SK-N-SH treated with all-trans-retinoic acid at 6 μM for 48 hours (cell line): Measurements from ENCODE around the gene KIF6.

ENCODE experiments used
- ATAC-seq: fragments of 200-7000 bp; cut with Tn5 transposase; 3 replicates; pipeline ENCODE4 v1.9.1; 2020; ENCODE audit warnings: mild to moderate bottlenecking, moderate library complexity
- ARNTL ChIP-seq: fragments of 450-650 bp; formaldehyde crosslinking; IDR thresholded peaks from 2 replicates; pipeline ENCODE4 v1.5.0; 2020; ENCODE audit warnings: low read depth, mild to moderate bottlenecking, moderate library complexity, borderline replicate concordance
- BACH2 ChIP-seq: fragments of 250-450 bp; sonication (Bioruptor Pico); IDR thresholded peaks from 2 replicates; pipeline ENCODE4 v1.9.0; 2021; ENCODE audit warnings: mild to moderate bottlenecking, borderline replicate concordance
- ESRRG ChIP-seq: fragments of 250-450 bp; sonication (Bioruptor Pico); IDR thresholded peaks from 2 replicates; pipeline ENCODE4 v1.6.1; 2021; ENCODE audit warnings: mild to moderate bottlenecking
- GLIS3 ChIP-seq: fragments of 250-450 bp; sonication (Bioruptor Pico); IDR thresholded peaks from 2 replicates; pipeline ENCODE4 v1.5.0; 2020; ENCODE audit warnings: mild to moderate bottlenecking, moderate library complexity
- ISL1 ChIP-seq: fragments of 250-450 bp; sonication (Bioruptor Pico); IDR thresholded peaks from 2 replicates; pipeline ENCODE4 v2.1.2; 2022; ENCODE audit warnings: mild to moderate bottlenecking, moderate library complexity
- OSR1 ChIP-seq: fragments of 250-450 bp; sonication (Bioruptor Pico); IDR thresholded peaks from 2 replicates; pipeline ENCODE4 v1.8.0; 2022; ENCODE audit warnings: moderate library complexity, mild to moderate bottlenecking, inconsistent platforms
- PPARA ChIP-seq: fragments of 250-450 bp; sonication (Bioruptor Pico); IDR thresholded peaks from 2 replicates; pipeline ENCODE4 v1.5.0; 2020; ENCODE audit warnings: mild to moderate bottlenecking, borderline replicate concordance
- RARB ChIP-seq: fragments of 250-450 bp; sonication (Bioruptor Pico); IDR thresholded peaks from 2 replicates; pipeline ENCODE4 v1.8.0; 2021; ENCODE audit warnings: mild to moderate bottlenecking, moderate library complexity
- SNAI2 ChIP-seq: fragments of 250-450 bp; sonication (Bioruptor Pico); IDR thresholded peaks from 2 replicates; pipeline ENCODE4 v1.5.0; 2020; ENCODE audit warnings: mild to moderate bottlenecking, moderate library complexity
- TOX ChIP-seq: fragments of 250-450 bp; sonication (Bioruptor Pico); IDR thresholded peaks from 2 replicates; pipeline ENCODE4 v1.8.0; 2021; ENCODE audit warnings: mild to moderate bottlenecking, moderate library complexity, borderline replicate concordance
- ZC3H10 ChIP-seq: fragments of 250-450 bp; sonication (Bioruptor Pico); IDR thresholded peaks from 2 replicates; pipeline ENCODE4 v1.5.1; 2021; ENCODE audit warnings: mild to moderate bottlenecking, moderate library complexity
- ZFP3 ChIP-seq: fragments of 250-450 bp; sonication (Bioruptor Pico); IDR thresholded peaks from 2 replicates; pipeline ENCODE4 v1.5.0; 2020; ENCODE audit warnings: mild to moderate bottlenecking, moderate library complexity
- ZFP30 ChIP-seq: fragments of 450-650 bp; formaldehyde crosslinking; IDR thresholded peaks from 2 replicates; pipeline ENCODE4 v1.5.0; 2022; ENCODE audit warnings: mild to moderate bottlenecking, moderate library complexity
- ZNF565 ChIP-seq: fragments of 450-650 bp; formaldehyde crosslinking; conservative IDR thresholded peaks from 2 replicates; pipeline ENCODE4 v1.5.0; 2020; ENCODE audit warnings: low read depth, mild to moderate bottlenecking, moderate library complexity
- ZNF70 ChIP-seq: fragments of 450-650 bp; formaldehyde crosslinking; IDR thresholded peaks from 2 replicates; pipeline ENCODE4 v1.5.0; 2020; ENCODE audit warnings: mild to moderate bottlenecking, moderate library complexity
- ZNF8 ChIP-seq: fragments of 450-650 bp; formaldehyde crosslinking; IDR thresholded peaks from 2 replicates; pipeline ENCODE4 v1.5.0; 2020; ENCODE audit warnings: mild to moderate bottlenecking, moderate library complexity
- TF ChIP-seq, protein P1 (sequence below): fragments of 250-450 bp; sonication (Bioruptor Pico); IDR thresholded peaks from 2 replicates; pipeline ENCODE4 v1.8.0; 2020; ENCODE audit warnings: mild to moderate bottlenecking, moderate library complexity, borderline replicate concordance
- TF ChIP-seq, protein P2 (sequence below): fragments of 250-450 bp; sonication (Bioruptor Pico); IDR thresholded peaks from 2 replicates; pipeline ENCODE4 v1.8.0; 2021; ENCODE audit warnings: low read depth, mild to moderate bottlenecking, moderate library complexity, borderline replicate concordance
- TF ChIP-seq, protein P3 (sequence below): fragments of 250-450 bp; sonication (Bioruptor Pico); IDR thresholded peaks from 2 replicates; pipeline ENCODE4 v1.5.1; 2021; ENCODE audit warnings: mild to moderate bottlenecking, moderate library complexity
- TF ChIP-seq, protein P4 (sequence below): fragments of 250-450 bp; sonication (Bioruptor Pico); IDR thresholded peaks from 2 replicates; pipeline ENCODE4 v1.5.0; 2020; ENCODE audit warnings: mild to moderate bottlenecking, moderate library complexity
- TF ChIP-seq, protein P5 (sequence below): fragments of 250-450 bp; sonication (Bioruptor Pico); IDR thresholded peaks from 2 replicates; pipeline ENCODE4 v1.5.1; 2020; ENCODE audit warnings: low read depth, mild to moderate bottlenecking, moderate library complexity

Gene KIF6

DNA sequence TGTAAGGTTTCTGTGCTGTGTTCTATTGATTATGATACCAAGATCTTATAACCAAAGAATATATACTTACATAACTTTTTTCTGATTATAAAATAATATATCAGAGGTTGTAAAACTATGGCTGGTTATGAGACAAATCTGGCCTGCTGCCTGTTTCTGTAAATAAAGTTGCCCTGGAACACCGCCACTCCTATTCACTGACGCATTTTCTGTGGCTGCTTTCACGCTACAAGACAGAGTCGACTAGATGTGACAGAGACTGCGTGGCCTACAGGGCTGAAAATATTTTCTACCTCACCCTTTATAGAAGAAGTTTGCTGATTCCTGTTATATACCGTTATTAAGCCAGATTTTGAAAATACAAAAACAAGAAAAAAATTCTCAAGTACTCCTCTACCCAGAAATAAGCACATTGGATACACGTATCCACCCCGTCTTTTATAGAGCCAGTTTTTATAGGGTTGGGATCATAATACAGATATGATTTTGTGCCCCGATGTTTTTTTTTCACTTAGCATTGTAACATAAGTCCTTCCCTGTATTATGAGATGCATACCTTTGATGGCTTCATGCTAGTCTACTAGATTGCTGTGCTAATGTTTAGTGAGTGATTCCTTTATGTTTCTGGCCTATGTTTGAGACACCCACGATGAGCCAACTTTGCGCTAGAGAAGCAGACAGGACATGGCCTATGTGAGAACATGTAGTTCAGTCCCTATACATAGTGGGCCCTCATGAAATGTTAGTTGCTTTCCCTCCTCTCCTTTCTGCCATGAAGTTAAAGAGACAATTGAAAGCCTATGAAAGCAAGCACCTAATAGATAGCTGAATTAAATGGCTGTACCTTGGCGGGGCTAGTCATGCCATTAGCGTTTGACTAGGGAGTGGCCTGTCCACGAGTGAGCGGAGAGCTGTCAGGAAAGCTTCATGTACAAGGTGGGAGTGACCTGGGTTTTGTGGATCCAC is 304.6 kb downstream of the KIF6 start:
- TF ChIP-seq, protein P1, sequence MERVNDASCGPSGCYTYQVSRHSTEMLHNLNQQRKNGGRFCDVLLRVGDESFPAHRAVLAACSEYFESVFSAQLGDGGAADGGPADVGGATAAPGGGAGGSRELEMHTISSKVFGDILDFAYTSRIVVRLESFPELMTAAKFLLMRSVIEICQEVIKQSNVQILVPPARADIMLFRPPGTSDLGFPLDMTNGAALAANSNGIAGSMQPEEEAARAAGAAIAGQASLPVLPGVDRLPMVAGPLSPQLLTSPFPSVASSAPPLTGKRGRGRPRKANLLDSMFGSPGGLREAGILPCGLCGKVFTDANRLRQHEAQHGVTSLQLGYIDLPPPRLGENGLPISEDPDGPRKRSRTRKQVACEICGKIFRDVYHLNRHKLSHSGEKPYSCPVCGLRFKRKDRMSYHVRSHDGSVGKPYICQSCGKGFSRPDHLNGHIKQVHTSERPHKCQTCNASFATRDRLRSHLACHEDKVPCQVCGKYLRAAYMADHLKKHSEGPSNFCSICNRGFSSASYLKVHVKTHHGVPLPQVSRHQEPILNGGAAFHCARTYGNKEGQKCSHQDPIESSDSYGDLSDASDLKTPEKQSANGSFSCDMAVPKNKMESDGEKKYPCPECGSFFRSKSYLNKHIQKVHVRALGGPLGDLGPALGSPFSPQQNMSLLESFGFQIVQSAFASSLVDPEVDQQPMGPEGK (CRISPR knock-in tag), result no peak
- TF ChIP-seq ZFP3 (CRISPR knock-in tag) (no peak), PPARA (no peak), ZNF8 (no peak), ZC3H10 (CRISPR knock-in tag) (no peak), ARNTL (no peak), GLIS3 (CRISPR knock-in tag) (no peak)
- TF ChIP-seq, protein P2, sequence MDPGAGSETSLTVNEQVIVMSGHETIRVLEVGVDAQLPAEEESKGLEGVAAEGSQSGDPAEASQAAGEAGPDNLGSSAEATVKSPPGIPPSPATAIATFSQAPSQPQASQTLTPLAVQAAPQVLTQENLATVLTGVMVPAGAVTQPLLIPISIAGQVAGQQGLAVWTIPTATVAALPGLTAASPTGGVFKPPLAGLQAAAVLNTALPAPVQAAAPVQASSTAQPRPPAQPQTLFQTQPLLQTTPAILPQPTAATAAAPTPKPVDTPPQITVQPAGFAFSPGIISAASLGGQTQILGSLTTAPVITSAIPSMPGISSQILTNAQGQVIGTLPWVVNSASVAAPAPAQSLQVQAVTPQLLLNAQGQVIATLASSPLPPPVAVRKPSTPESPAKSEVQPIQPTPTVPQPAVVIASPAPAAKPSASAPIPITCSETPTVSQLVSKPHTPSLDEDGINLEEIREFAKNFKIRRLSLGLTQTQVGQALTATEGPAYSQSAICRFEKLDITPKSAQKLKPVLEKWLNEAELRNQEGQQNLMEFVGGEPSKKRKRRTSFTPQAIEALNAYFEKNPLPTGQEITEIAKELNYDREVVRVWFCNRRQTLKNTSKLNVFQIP (CRISPR knock-in tag), result no peak
- TF ChIP-seq, all 23 proteins: peak for 0
- ATAC-seq, result no peak

DNA sequence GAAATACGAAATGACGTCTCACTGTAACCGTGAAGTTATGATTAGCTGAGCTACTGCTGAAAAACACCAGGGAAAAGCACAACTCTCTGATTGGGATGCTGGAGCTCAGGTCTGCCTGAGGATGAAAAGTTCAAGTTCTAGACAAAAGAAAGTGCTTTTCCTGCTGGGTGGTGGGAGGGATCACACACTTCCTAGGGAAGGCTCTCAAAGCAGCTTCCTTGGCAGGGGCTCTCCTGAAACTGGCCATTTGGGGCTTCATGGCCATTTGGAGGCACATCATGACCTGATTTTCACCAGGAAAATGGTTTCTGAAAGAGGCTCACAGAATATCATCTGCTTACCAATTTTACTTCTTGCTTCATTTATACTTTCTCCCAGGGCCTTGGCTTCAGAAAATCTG is 305.6 kb downstream of the KIF6 start:
- TF ChIP-seq SNAI2 (CRISPR knock-in tag) (no peak), OSR1 (CRISPR knock-in tag) (no peak), TOX (no peak), BACH2 (no peak), ZNF8 (no peak), GLIS3 (CRISPR knock-in tag) (no peak), RARB (CRISPR knock-in tag) (no peak), ARNTL (no peak), ZFP3 (CRISPR knock-in tag) (no peak), ESRRG (no peak), ZNF565 (CRISPR knock-in tag) (no peak), ZC3H10 (CRISPR knock-in tag) (no peak), ZNF70 (no peak), ISL1 (no peak), ZFP30 (CRISPR knock-in tag) (no peak)
- TF ChIP-seq, protein P3, sequence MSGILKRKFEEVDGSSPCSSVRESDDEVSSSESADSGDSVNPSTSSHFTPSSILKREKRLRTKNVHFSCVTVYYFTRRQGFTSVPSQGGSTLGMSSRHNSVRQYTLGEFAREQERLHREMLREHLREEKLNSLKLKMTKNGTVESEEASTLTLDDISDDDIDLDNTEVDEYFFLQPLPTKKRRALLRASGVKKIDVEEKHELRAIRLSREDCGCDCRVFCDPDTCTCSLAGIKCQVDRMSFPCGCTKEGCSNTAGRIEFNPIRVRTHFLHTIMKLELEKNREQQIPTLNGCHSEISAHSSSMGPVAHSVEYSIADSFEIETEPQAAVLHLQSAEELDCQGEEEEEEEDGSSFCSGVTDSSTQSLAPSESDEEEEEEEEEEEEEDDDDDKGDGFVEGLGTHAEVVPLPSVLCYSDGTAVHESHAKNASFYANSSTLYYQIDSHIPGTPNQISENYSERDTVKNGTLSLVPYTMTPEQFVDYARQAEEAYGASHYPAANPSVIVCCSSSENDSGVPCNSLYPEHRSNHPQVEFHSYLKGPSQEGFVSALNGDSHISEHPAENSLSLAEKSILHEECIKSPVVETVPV, result no peak
- TF ChIP-seq, protein P2 (CRISPR knock-in tag), result no peak
- TF ChIP-seq, protein P4, sequence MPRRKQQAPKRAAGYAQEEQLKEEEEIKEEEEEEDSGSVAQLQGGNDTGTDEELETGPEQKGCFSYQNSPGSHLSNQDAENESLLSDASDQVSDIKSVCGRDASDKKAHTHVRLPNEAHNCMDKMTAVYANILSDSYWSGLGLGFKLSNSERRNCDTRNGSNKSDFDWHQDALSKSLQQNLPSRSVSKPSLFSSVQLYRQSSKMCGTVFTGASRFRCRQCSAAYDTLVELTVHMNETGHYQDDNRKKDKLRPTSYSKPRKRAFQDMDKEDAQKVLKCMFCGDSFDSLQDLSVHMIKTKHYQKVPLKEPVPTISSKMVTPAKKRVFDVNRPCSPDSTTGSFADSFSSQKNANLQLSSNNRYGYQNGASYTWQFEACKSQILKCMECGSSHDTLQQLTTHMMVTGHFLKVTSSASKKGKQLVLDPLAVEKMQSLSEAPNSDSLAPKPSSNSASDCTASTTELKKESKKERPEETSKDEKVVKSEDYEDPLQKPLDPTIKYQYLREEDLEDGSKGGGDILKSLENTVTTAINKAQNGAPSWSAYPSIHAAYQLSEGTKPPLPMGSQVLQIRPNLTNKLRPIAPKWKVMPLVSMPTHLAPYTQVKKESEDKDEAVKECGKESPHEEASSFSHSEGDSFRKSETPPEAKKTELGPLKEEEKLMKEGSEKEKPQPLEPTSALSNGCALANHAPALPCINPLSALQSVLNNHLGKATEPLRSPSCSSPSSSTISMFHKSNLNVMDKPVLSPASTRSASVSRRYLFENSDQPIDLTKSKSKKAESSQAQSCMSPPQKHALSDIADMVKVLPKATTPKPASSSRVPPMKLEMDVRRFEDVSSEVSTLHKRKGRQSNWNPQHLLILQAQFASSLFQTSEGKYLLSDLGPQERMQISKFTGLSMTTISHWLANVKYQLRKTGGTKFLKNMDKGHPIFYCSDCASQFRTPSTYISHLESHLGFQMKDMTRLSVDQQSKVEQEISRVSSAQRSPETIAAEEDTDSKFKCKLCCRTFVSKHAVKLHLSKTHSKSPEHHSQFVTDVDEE (CRISPR knock-in tag), result no peak
- TF ChIP-seq, protein P5, sequence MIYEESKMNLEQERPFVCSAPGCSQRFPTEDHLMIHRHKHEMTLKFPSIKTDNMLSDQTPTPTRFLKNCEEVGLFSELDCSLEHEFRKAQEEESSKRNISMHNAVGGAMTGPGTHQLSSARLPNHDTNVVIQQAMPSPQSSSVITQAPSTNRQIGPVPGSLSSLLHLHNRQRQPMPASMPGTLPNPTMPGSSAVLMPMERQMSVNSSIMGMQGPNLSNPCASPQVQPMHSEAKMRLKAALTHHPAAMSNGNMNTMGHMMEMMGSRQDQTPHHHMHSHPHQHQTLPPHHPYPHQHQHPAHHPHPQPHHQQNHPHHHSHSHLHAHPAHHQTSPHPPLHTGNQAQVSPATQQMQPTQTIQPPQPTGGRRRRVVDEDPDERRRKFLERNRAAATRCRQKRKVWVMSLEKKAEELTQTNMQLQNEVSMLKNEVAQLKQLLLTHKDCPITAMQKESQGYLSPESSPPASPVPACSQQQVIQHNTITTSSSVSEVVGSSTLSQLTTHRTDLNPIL (CRISPR knock-in tag), result no peak
- TF ChIP-seq, protein P1 (CRISPR knock-in tag), result no peak
- no peak for ATAC-seq
